T-helper 17 cell (primary cell): ENCODE data around the gene CTNNA2. TPM values are rescaled to one million over a fixed set of nuclear protein-coding genes. Genes with fewer than 3 reads are reported as not detected.

Source experiments
- ATAC-seq: fragments of 150-1000 bp; cut with Tn5 transposase; 2 replicates; pipeline ENCODE4 v1.10.0; 2021; ENCODE audit warnings: mild to moderate bottlenecking, moderate library complexity
- DNase-seq, 3 donors: peaks; one replicate each; pipeline versions ENCODE4 v3.0.0 to v3.0.0-alpha.2; 2020 to 2021
- H3K9me3 ChIP-seq: one replicate; pipeline ENCODE4 v1.7.0; 2013; ENCODE audit warnings: low read length, mild to moderate bottlenecking; ENCODE audit not compliant: control insufficient read depth, poor library complexity, severe bottlenecking
- H3K27ac Mint-ChIP-seq: one replicate; pipeline ENCODE4 v1.8.0; 2022; ENCODE audit warnings: mild to moderate bottlenecking, moderate library complexity, mixed read lengths
- H3K27me3 Mint-ChIP-seq: one replicate; pipeline ENCODE4 v1.8.0; 2022; ENCODE audit warnings: mixed read lengths
- H3K36me3 Mint-ChIP-seq: one replicate; pipeline ENCODE4 v1.8.0; 2022; ENCODE audit warnings: low read depth, mixed read lengths
- H3K4me1 Mint-ChIP-seq: one replicate; pipeline ENCODE4 v1.8.0; 2022; ENCODE audit warnings: mild to moderate bottlenecking, mixed read lengths
- H3K4me3 Mint-ChIP-seq: one replicate; pipeline ENCODE4 v1.8.0; 2022; ENCODE audit warnings: mild to moderate bottlenecking, moderate library complexity, mixed read lengths
- total RNA-seq, 4 donors: library from RNA in 2 of 4; stranded (reverse) in 2 of 4; gene quantifications; one replicate each; pipeline ENCODE4 v1.2.3 and lab custom pipeline; 2022 to 2026

CTNNA2 gene
- total RNA-seq, 2 donors from 2014 or later = not detected

DNA sequence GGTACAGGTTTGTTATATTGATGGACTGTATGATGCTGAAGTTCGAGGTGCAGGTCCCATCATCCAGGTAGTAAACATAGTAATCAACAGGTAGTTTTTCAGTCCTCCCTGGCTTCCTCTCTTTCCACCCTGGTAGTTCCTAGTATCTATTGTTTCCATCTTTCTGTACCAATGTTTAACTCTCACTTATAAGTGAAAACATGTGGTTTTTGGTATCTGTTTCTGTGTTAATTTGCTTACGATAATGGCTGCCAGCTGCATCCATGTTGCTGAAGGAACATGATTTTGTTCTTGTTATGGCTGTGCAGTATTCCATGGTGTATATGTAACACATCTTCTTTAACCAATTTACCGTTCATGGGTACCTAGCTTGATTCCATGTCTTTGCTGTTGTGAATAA is 861.3 kb downstream of the CTNNA2 start:
- Mint-ChIP-seq H3K4me3 (no peak overlapping the region), H3K27ac (no peak overlapping the region), H3K27me3 (no peaks in the 10 kb centered on the region), H3K36me3 (no peaks in the 10 kb centered on the region), H3K4me1 (no peaks in the 10 kb centered on the region)
- ATAC-seq (no peak), DNase-seq (no peak)
- H3K9me3 ChIP-seq = no peaks in the 10 kb centered on the region

GRCh38 chr2:80377071-80377470 is 864.2 kb downstream of the CTNNA2 start:
- no peak for ATAC-seq
- Mint-ChIP-seq H3K36me3 (no peaks in the 10 kb centered on the region), H3K4me3 (no peak overlapping the region), H3K27me3 (no peaks in the 10 kb centered on the region), H3K27ac (no peak overlapping the region), H3K4me1 (no peaks in the 10 kb centered on the region)
- no peaks in the 10 kb centered on the region for H3K9me3 ChIP-seq
- DNase-seq = no peak

GRCh38 chr2:80380736-80381135 is 867.9 kb downstream of the CTNNA2 start:
- Mint-ChIP-seq H3K27me3 (no peaks in the 10 kb centered on the region), H3K4me1 (no peaks in the 10 kb centered on the region), H3K27ac (no peak overlapping the region), H3K36me3 (no peaks in the 10 kb centered on the region), H3K4me3 (no peak overlapping the region)
- no peak for DNase-seq
- ATAC-seq = no peak
- no peaks in the 10 kb centered on the region for H3K9me3 ChIP-seq

- ATAC-seq (no peak), DNase-seq (no peak)
- no peaks in the 10 kb centered on the region for H3K4me1 Mint-ChIP-seq
- H3K27me3 Mint-ChIP-seq = no peaks in the 10 kb centered on the region
- no peak overlapping the region for H3K4me3 Mint-ChIP-seq
- no peaks in the 10 kb centered on the region for H3K9me3 ChIP-seq
- no peak overlapping the region for H3K27ac Mint-ChIP-seq
- no peaks in the 10 kb centered on the region for H3K36me3 Mint-ChIP-seq
These were observed 868.8 kb downstream of the CTNNA2 start for GRCh38 chr2:80381666-80382065.

GRCh38 chr2:80392441-80392840 is 879.6 kb downstream of the CTNNA2 start:
- Mint-ChIP-seq H3K27ac (no peak overlapping the region), H3K4me3 (no peak overlapping the region), H3K4me1 (no peaks in the 10 kb centered on the region), H3K27me3 (no peaks in the 10 kb centered on the region), H3K36me3 (no peaks in the 10 kb centered on the region)
- ATAC-seq (no peak), DNase-seq (no peak)
- H3K9me3 ChIP-seq = no peaks in the 10 kb centered on the region

GRCh38 chr2:80393991-80394390 is 881.1 kb downstream of the CTNNA2 start:
- H3K9me3 ChIP-seq = no peaks in the 10 kb centered on the region
- no peaks in the 10 kb centered on the region for H3K27me3 Mint-ChIP-seq
- no peaks in the 10 kb centered on the region for H3K4me1 Mint-ChIP-seq
- no peak overlapping the region for H3K4me3 Mint-ChIP-seq
- ATAC-seq (no peak), DNase-seq (no peak)
- H3K36me3 Mint-ChIP-seq = no peaks in the 10 kb centered on the region
- H3K27ac Mint-ChIP-seq = no peak overlapping the region

GRCh38 chr2:80395251-80395650 is 882.4 kb downstream of the CTNNA2 start:
- H3K4me3 Mint-ChIP-seq = no peak overlapping the region

DNA sequence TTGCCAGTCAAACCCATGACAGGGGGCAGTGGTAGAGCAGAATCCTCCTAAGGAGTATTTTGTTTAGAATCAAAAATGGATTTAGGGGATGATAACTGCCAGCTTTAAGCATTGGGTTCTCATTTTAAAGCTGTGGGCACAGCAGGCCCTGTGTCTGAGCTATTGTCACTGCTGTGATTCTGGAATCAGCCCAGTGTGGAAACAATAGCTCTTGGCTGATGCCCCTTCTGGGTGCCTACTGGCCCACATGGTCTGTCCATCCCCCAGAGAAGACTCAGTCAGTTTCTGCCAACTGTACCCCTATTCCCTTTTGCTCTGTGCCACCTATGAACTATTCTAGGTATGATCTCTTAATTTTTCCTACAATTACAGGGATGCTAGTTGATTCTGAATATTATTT is 883.4 kb downstream of the CTNNA2 start:
- no peaks in the 10 kb centered on the region for H3K4me1 Mint-ChIP-seq
- no peaks in the 10 kb centered on the region for H3K27me3 Mint-ChIP-seq
- DNase-seq (no peak), ATAC-seq (no peak)
- no peak overlapping the region for H3K4me3 Mint-ChIP-seq
- H3K27ac Mint-ChIP-seq = no peak overlapping the region
- no peaks in the 10 kb centered on the region for H3K9me3 ChIP-seq
- H3K36me3 Mint-ChIP-seq = no peaks in the 10 kb centered on the region

More at GRCh38 chr2:80395251-80395650, 882.4 kb downstream of the CTNNA2 start:
- DNase-seq (no peak), ATAC-seq (no peak)
- Mint-ChIP-seq H3K27me3 (no peaks in the 10 kb centered on the region), H3K36me3 (no peaks in the 10 kb centered on the region), H3K4me1 (no peaks in the 10 kb centered on the region), H3K27ac (no peak overlapping the region)
- no peaks in the 10 kb centered on the region for H3K9me3 ChIP-seq

DNA sequence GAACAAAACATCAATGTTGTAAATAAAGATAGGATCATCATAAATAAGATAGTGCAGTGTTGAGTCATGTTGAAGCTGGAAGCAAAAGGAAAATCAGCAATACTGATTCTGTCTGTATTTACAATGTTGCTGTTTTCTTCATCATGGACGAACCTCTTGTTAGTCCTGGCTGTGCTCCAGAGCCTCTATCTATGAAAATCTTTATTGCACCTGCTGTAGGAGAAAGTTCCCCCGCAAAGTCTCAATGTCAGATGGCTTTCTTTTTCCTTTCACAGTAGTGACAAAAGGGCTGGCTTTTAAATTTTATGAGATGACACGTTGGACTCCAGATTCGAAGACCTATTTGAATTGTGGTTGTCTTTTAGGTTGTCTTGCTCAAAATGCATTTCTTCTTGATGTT is 890.2 kb downstream of the CTNNA2 start:
- H3K9me3 ChIP-seq = no peaks in the 10 kb centered on the region
- ATAC-seq (no peak), DNase-seq (no peak)
- H3K27ac Mint-ChIP-seq = no peak overlapping the region
- no peaks in the 10 kb centered on the region for H3K4me1 Mint-ChIP-seq
- no peak overlapping the region for H3K4me3 Mint-ChIP-seq
- H3K36me3 Mint-ChIP-seq = no peaks in the 10 kb centered on the region
- H3K27me3 Mint-ChIP-seq = no peaks in the 10 kb centered on the region

DNA sequence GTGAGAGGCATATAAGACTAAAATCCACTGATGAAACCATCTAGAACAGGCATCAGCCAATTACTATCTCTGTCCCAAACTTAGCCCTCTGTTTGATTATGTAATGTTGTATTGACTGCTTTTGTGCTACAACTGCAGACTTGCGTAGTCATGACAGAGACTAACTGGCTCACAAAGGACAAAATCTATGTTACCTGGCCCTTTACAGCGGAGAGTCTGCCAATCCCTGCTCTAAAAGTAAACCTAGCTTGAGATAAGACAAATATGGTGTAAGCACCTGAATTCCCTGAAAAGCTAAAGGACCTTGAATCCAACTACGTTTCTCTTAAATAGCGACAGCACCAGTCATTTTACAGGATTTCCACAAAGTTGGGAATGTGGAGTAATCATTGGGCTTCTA is 894.5 kb downstream of the CTNNA2 start:
- ATAC-seq (no peak), DNase-seq (no peak)
- no peaks in the 10 kb centered on the region for H3K36me3 Mint-ChIP-seq

DNA sequence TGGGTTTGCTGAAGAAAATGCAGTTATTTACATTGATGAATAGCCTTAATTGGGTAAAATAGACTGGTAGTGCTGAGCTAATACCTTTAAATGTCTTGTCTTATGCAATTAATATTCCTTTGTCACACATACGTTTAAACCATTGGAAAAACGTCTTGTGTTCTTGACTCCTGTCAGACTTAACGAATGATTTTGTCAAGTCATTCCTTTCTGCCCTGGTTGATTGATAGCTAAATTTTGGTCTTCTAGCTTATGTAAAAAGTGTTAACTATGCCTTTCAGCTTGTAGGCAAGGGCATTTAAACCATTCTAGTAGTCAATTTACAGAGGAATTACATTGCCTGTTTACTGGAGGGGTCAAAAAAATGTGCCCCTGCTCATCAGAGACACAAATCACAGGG is 897.5 kb downstream of the CTNNA2 start:
- no peak overlapping the region for H3K27ac Mint-ChIP-seq
- no peak for DNase-seq
- no peaks in the 10 kb centered on the region for H3K36me3 Mint-ChIP-seq
- no peaks in the 10 kb centered on the region for H3K4me1 Mint-ChIP-seq
- ATAC-seq = no peak
- H3K27me3 Mint-ChIP-seq = no peaks in the 10 kb centered on the region
- H3K4me3 Mint-ChIP-seq = no peak overlapping the region
- no peaks in the 10 kb centered on the region for H3K9me3 ChIP-seq

More for the DNA sequence above, 894.5 kb downstream of the CTNNA2 start:
- no peak overlapping the region for H3K4me3 Mint-ChIP-seq
- H3K27ac Mint-ChIP-seq = no peak overlapping the region
- H3K9me3 ChIP-seq = no peaks in the 10 kb centered on the region
- H3K4me1 Mint-ChIP-seq = no peaks in the 10 kb centered on the region
- no peaks in the 10 kb centered on the region for H3K27me3 Mint-ChIP-seq

GRCh38 chr2:80413136-80413535 is 900.3 kb downstream of the CTNNA2 start:
- ATAC-seq (no peak), DNase-seq (no peak)
- H3K36me3 Mint-ChIP-seq = no peaks in the 10 kb centered on the region
- H3K4me3 Mint-ChIP-seq = no peak overlapping the region
- H3K27ac Mint-ChIP-seq = no peak overlapping the region
- H3K27me3 Mint-ChIP-seq = no peaks in the 10 kb centered on the region
- H3K4me1 Mint-ChIP-seq = no peaks in the 10 kb centered on the region
- no peaks in the 10 kb centered on the region for H3K9me3 ChIP-seq

GRCh38 chr2:80417737-80418136 is 904.9 kb downstream of the CTNNA2 start:
- H3K9me3 ChIP-seq = no peaks in the 10 kb centered on the region
- ATAC-seq (no peak), DNase-seq (no peak)
- H3K4me3 Mint-ChIP-seq = no peak overlapping the region
- H3K4me1 Mint-ChIP-seq = no peaks in the 10 kb centered on the region
- no peaks in the 10 kb centered on the region for H3K36me3 Mint-ChIP-seq
- no peaks in the 10 kb centered on the region for H3K27me3 Mint-ChIP-seq
- H3K27ac Mint-ChIP-seq = no peak overlapping the region

GRCh38 chr2:80420530-80421208 is 907.8 kb downstream of the CTNNA2 start:
- ATAC-seq = no peak
- H3K4me1 Mint-ChIP-seq = no peaks in the 10 kb centered on the region
- no peaks in the 10 kb centered on the region for H3K9me3 ChIP-seq
- H3K36me3 Mint-ChIP-seq = no peaks in the 10 kb centered on the region
- DNase-seq = no peak
- H3K27ac Mint-ChIP-seq = no peak overlapping the region
- no peaks in the 10 kb centered on the region for H3K27me3 Mint-ChIP-seq
- H3K4me3 Mint-ChIP-seq = no peak overlapping the region
